NB4 (cell line): ENCODE measurements around the gene LYSET.

Experiments
- POLR2A ChIP-seq: IDR thresholded peaks from 2 replicates; pipeline ENCODE4 v1.6.1; 2011; ENCODE audit warnings: mild to moderate bottlenecking; ENCODE audit not compliant: insufficient read length; ENCODE audit errors: extremely low read depth
- TF ChIP-seq, protein P1 (sequence below): IDR thresholded peaks from one replicate; pipeline ENCODE4 v1.5.1; 2012; ENCODE audit warnings: low read depth, low read length

DNA sequence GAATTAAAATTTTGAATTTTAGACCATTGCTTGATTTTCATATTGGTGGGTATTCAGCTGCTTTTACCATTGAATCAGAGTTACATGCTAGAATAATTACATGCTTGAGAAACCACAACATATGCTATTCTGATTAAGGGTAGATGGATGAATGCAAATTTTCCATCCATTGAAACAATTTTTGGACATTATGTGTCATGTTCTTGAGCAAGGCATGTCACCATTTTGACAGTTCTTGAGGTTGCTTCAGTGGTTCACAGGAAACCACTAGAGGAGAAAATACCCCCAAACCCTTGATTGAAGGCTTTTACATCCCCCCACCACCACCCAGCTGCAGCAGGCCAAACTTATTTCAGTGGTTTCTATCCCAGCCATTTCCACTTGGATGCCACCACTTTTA, 35.4 kb downstream of the LYSET start:
- no peak for TF ChIP-seq POLR2A
- TF ChIP-seq, protein P1, sequence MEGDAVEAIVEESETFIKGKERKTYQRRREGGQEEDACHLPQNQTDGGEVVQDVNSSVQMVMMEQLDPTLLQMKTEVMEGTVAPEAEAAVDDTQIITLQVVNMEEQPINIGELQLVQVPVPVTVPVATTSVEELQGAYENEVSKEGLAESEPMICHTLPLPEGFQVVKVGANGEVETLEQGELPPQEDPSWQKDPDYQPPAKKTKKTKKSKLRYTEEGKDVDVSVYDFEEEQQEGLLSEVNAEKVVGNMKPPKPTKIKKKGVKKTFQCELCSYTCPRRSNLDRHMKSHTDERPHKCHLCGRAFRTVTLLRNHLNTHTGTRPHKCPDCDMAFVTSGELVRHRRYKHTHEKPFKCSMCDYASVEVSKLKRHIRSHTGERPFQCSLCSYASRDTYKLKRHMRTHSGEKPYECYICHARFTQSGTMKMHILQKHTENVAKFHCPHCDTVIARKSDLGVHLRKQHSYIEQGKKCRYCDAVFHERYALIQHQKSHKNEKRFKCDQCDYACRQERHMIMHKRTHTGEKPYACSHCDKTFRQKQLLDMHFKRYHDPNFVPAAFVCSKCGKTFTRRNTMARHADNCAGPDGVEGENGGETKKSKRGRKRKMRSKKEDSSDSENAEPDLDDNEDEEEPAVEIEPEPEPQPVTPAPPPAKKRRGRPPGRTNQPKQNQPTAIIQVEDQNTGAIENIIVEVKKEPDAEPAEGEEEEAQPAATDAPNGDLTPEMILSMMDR: no peak
